Measurements from ENCODE around the gene PLXDC2. TPM values are rescaled to one million over a fixed set of nuclear protein-coding genes. Genes with fewer than 3 reads are reported as not detected.

PLXDC2 gene
- total RNA-seq, 1 experiment from 2014 or later = 38.7 TPM

DNA sequence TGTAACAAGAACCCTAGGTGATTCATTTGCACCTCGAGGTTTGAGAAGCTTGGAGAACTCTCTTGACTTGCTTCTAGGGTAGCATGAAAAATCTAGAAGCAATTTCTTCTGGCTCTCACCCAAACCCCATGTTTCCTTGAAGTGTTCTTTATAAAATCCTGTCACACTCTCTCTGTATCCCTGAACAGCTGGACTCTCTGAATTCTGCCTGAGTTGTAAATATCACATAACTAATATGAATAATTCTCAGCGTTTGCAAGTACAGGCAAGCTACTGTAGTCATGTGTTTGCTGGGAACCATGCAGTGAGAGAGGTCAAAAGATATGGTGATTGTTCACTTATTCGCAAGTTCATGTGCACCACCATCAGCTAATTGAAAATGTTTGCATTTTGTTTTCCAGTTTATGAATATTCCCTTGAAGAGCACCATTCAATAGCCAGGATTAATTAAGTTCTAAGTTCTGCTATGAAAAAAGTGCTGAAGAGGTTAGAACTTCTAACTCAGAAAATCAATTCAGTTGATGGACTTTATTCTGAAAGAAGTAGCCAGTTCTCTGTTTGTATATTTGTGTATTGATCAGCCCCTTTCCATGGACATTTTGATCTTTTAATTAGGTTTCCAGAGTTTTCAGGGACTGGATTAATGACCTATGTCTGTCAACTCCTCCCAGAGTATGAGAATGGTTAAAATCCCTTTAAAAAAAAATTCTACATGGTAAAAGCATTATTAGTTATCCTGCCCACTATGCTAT is 243.0 kb downstream of the PLXDC2 start:
- Histone ChIP-seq H4K8ac (replicated peaks; ENCODE audit: insufficient read length, low read depth, low read length) (no peak overlapping the region), H3K4me1 (ENCODE audit: insufficient read depth, low read length) (no peaks in the 10 kb centered on the region), H4K20me1 (ENCODE audit: control insufficient read depth, insufficient read depth, insufficient read length) (no peaks in the 10 kb centered on the region), H3K18ac (ENCODE audit: insufficient read length, low read depth, low read length) (no peak overlapping the region), H2BK120ac (ENCODE audit: low read depth, low read length, poor library complexity, severe bottlenecking) (no peak overlapping the region), H2BK12ac (ENCODE audit: insufficient read length, low read depth, low read length) (no peak overlapping the region), H2BK20ac (ENCODE audit: low read depth, low read length, poor library complexity, severe bottlenecking) (no peak overlapping the region), H3K79me2 (ENCODE audit: insufficient read depth, low read length) (no peaks in the 10 kb centered on the region), H2BK15ac (ENCODE audit: low read depth, low read length) (no peak overlapping the region), H3K4ac (ENCODE audit: low read depth, low read length) (no peak overlapping the region), H3K4me2 (ENCODE audit: insufficient read depth, insufficient read length, low read length) (no peak overlapping the region), H3K27me3 (ENCODE audit: insufficient read depth, low read length) (no peaks in the 10 kb centered on the region), H3K23me2 (ENCODE audit: insufficient read length, low read depth, low read length, poor library complexity, severe bottlenecking) (no peaks in the 10 kb centered on the region), H3K27ac (ENCODE audit: insufficient read length, low read depth, low read length) (no peak overlapping the region), H2AK5ac (ENCODE audit: insufficient read length, low read length) (no peak overlapping the region), H3K14ac (ENCODE audit: insufficient read depth, low read length) (no peak overlapping the region), H3T11ph (ENCODE audit: low read length) (no peak overlapping the region), H2BK5ac (ENCODE audit: insufficient read length, low read length) (no peak overlapping the region), H3K9ac (ENCODE audit: extremely low read depth, insufficient read length, low read length) (no peak overlapping the region), H3K56ac (ENCODE audit: insufficient read length, low read depth, low read length) (no peak overlapping the region), H3K9me3 (ENCODE audit: control insufficient read depth, low read depth, low read length) (no peaks in the 10 kb centered on the region), H2AFZ (ENCODE audit: low read length) (no peak overlapping the region), H3K23ac (ENCODE audit: insufficient read length, low read depth, low read length) (no peak overlapping the region), H3K79me1 (ENCODE audit: insufficient read depth, low read depth, low read length, poor library complexity, severe bottlenecking) (no peaks in the 10 kb centered on the region), H4K91ac (ENCODE audit: insufficient read length, low read depth, low read length) (no peak overlapping the region), H4K5ac (ENCODE audit: insufficient read length, low read depth, low read length) (no peak overlapping the region)
- peaks cover 9% of the 10 kb centered on the region in 2 experiments for H3K9me3 Mint-ChIP-seq
- H3K4me3 Mint-ChIP-seq = no peak overlapping the region
- peak overlapping the region in 1 of 3 experiments; percentile 33; a peak in 1 of 7 replicates for H3K27ac Mint-ChIP-seq
- TF ChIP-seq, protein P1, sequence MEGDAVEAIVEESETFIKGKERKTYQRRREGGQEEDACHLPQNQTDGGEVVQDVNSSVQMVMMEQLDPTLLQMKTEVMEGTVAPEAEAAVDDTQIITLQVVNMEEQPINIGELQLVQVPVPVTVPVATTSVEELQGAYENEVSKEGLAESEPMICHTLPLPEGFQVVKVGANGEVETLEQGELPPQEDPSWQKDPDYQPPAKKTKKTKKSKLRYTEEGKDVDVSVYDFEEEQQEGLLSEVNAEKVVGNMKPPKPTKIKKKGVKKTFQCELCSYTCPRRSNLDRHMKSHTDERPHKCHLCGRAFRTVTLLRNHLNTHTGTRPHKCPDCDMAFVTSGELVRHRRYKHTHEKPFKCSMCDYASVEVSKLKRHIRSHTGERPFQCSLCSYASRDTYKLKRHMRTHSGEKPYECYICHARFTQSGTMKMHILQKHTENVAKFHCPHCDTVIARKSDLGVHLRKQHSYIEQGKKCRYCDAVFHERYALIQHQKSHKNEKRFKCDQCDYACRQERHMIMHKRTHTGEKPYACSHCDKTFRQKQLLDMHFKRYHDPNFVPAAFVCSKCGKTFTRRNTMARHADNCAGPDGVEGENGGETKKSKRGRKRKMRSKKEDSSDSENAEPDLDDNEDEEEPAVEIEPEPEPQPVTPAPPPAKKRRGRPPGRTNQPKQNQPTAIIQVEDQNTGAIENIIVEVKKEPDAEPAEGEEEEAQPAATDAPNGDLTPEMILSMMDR (conservative IDR thresholded peaks at IDR 0.05) = no peak
- H3K4me1 Mint-ChIP-seq = peaks cover 3 to 10% of the 10 kb centered on the region in 2 experiments; a peak in 3 of 4 replicates
- H3K36me3 Mint-ChIP-seq (ENCODE audit: insufficient read depth in 1 of 3, low read depth in 3 of 3) = peaks cover 6 to 13% (median 11%) of the 10 kb centered on the region in 3 experiments
- no peak for DNase-seq
- no peaks in the 10 kb centered on the region for H3K27me3 Mint-ChIP-seq (ENCODE audit: low read depth)
- no CpG with 5 or more reads among the region's 3 CpGs for WGBS (ENCODE audit: extremely low coverage, insufficient read length, low lambda C conversion rate)

All from H9 (cell line).